Heart left ventricle (tissue), 13 donors: Measurements from ENCODE around the gene LKAAEAR1.

Experiments used
- POLR2A ChIP-seq, 2 donors: fragments of 450-650 bp; IDR thresholded peaks; one replicate each; pipeline ENCODE4 v1.6.1; 2017; ENCODE audit warnings: antibody characterized with exemption in 2 of 2, mild to moderate bottlenecking in 2 of 2, moderate library complexity in 2 of 2
- TF ChIP-seq, protein P1 (sequence below), 12 donors: fragments of 200-600 bp; sonication (generic) in 4 of 12; IDR thresholded peaks; one replicate each; pipeline versions ENCODE4 v1.5.0 to v1.8.0; 2018 to 2022; ENCODE audit warnings: antibody characterized with exemption in 12 of 12, mild to moderate bottlenecking in 5 of 12
- donor health status: ischemic (EF 13 %, LVEDD 7.1; RV severe dilation, severe dysfunction).
- donor health status: DM: no; HTN: yes; CAD: no.
- donor health status: DM: no; HTN: no; CAD: no.
- donor health status: ischemic (EF 25% LVEDD 6.9; RV normal size, moderate dysfunction).
- donor health status: ischemic (EF 25% LVEDD 5.7; RV mildly dilated, moderate dysfunction).
- donor health status: ischemic (EF 35%, LVEDD 5.7; RV mildly dilated, moderate dysfunction).
- donor health status: nonischemic (EF 11% LVEDD 7.7; RV severe dilation, severe dysfunction).
- donor health status: DM: yes; HTN: yes; CAD: no.
- donor health status: PGD.
- donor health status: ischemic (EF 29% LVEDD 5.4; RV normal size, mild dysfunction).
- donor health status: nonischemic (EF 23%, LVEDD 6.1; RV moderate dilation, normal function).

DNA sequence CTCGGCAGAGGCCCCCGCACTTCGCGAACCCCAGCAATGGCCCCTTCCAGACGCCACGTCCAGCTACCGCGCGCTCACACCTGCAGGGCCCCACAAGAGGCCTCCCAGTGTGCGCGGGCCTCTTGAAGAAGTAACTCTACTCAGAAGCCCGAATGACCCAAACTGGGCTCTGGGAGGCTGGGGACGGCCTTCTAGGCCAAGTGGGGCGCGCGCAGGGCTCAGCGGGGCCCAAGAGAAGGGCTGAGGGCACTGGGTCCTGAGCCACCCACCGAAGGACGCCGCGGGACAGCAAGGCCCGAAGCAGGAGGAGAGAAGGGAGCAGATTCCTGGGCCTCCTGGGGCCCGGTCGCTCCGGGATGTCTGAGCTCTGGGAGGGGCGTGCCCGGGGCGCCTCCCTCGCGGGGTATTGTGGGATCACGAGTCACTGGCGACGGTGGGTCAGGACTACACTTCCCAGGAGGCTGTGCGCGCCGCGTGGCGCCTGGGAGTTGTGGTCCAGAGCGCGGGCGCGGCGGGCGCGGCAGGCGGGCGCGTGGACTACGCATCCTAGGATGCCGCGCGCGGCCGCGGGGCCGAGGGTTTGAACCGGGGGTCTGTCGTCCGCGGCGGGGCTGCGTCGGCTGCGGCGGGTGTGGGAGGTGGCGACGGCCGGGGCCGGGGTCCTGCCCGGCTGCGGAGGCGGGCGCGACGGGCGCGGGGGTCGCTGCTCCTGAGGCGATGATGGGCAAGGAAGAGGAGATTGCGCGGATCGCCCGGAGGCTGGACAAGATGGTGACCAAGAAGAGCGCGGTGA, 21.4 kb downstream of the LKAAEAR1 start, which contains the start of gene TCEA2:
- TF ChIP-seq, protein P1, sequence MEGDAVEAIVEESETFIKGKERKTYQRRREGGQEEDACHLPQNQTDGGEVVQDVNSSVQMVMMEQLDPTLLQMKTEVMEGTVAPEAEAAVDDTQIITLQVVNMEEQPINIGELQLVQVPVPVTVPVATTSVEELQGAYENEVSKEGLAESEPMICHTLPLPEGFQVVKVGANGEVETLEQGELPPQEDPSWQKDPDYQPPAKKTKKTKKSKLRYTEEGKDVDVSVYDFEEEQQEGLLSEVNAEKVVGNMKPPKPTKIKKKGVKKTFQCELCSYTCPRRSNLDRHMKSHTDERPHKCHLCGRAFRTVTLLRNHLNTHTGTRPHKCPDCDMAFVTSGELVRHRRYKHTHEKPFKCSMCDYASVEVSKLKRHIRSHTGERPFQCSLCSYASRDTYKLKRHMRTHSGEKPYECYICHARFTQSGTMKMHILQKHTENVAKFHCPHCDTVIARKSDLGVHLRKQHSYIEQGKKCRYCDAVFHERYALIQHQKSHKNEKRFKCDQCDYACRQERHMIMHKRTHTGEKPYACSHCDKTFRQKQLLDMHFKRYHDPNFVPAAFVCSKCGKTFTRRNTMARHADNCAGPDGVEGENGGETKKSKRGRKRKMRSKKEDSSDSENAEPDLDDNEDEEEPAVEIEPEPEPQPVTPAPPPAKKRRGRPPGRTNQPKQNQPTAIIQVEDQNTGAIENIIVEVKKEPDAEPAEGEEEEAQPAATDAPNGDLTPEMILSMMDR (IDR thresholded peaks at IDR 0.05): no peak
- peak in 1 of 2 donors; percentile 90 for TF ChIP-seq POLR2A (IDR thresholded peaks at IDR 0.05)
